Measurements from ENCODE around the gene IL12RB2. TPM values are rescaled to one million over a fixed set of nuclear protein-coding genes. Genes with fewer than 3 reads are reported as not detected.

IL12RB2 gene
- total and polyA plus RNA-seq, 2 donors (not counting 1 experiment from before 2014, with no cell fraction given), result 0.67 TPM; not detected in 1

DNA sequence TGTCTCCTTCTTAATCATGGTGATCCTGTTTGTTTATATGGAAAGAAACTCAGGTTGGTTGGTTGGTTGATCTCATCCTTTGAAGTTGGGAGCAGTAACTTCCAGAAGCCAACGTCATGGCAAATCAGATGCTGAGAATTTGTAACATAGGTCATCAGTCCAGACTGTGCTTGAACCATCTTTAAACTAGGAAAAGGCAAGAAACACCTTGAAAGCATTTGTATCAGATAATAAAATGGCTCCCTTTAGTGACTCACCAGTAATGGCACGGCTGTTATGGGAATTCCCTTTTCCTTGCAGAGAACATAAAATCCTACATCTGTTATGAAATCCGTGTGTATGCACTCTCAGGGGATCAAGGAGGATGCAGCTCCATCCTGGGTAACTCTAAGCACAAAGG is 64.5 kb downstream of the IL12RB2 start:
- no peak overlapping the region for H2AFZ ChIP-seq (ENCODE audit: insufficient read depth, low read depth, low read length, poor library complexity, severe bottlenecking)
- ChIA-PET CTCF (no interaction called here), POLR2A (no interaction called here)
- intact Hi-C loops (cut with micrococcal nuclease), result no loop called here
- H3K9ac ChIP-seq (ENCODE audit: low read length), result no peak overlapping the region
- H3K27ac ChIP-seq (ENCODE audit: low read length in 2 of 2), result no peak overlapping the region
- H4K20me1 ChIP-seq (ENCODE audit: control insufficient read depth, insufficient read depth, low read length, poor library complexity, severe bottlenecking), result no peaks in the 10 kb centered on the region
- Mint-ChIP-seq H3K4me3 (no peak overlapping the region), H3K9me3 (ENCODE audit: insufficient read depth) (no peaks in the 10 kb centered on the region), H3K27me3 (no peaks in the 10 kb centered on the region), H3K4me1 (no peaks in the 10 kb centered on the region), H3K27ac (no peak overlapping the region)
- H3K4me1 ChIP-seq (ENCODE audit: control insufficient read depth in 2 of 2, insufficient read depth in 2 of 2, low read length in 2 of 2), result no peaks in the 10 kb centered on the region
- no peak overlapping the region for H3K4me2 ChIP-seq (replicated peaks; ENCODE audit: low read depth, low read length, poor library complexity, severe bottlenecking)
- 91% methylated on average over 3 of the region's 3 CpGs for WGBS (ENCODE audit: insufficient coverage)
- no peaks in the 10 kb centered on the region for H3K79me2 ChIP-seq (ENCODE audit: control insufficient read depth, insufficient read depth, low read length)
- DNase-seq (no peak), ATAC-seq (ENCODE audit: low read depth) (no peak)
- no peaks in the 10 kb centered on the region for H3K36me3 ChIP-seq (replicated peaks in 1 of 2; ENCODE audit: control extremely low read depth in 1 of 2, control insufficient read depth in 1 of 2, extremely low read depth in 1 of 2, insufficient read depth in 2 of 2, low read length in 1 of 2)
- no peaks in the 10 kb centered on the region for H3K27me3 ChIP-seq (replicated peaks in 1 of 4; ENCODE audit: control extremely low read depth in 1 of 4, control insufficient read depth in 3 of 4, insufficient read depth in 4 of 4, low read length in 3 of 4)
- TF ChIP-seq EZH2 (IDR thresholded peaks at IDR 0.05; ENCODE audit: borderline replicate concordance, insufficient read depth, low read depth, low read length, poor library complexity, severe bottlenecking), result no peak
- TF ChIP-seq, protein P1, sequence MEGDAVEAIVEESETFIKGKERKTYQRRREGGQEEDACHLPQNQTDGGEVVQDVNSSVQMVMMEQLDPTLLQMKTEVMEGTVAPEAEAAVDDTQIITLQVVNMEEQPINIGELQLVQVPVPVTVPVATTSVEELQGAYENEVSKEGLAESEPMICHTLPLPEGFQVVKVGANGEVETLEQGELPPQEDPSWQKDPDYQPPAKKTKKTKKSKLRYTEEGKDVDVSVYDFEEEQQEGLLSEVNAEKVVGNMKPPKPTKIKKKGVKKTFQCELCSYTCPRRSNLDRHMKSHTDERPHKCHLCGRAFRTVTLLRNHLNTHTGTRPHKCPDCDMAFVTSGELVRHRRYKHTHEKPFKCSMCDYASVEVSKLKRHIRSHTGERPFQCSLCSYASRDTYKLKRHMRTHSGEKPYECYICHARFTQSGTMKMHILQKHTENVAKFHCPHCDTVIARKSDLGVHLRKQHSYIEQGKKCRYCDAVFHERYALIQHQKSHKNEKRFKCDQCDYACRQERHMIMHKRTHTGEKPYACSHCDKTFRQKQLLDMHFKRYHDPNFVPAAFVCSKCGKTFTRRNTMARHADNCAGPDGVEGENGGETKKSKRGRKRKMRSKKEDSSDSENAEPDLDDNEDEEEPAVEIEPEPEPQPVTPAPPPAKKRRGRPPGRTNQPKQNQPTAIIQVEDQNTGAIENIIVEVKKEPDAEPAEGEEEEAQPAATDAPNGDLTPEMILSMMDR (IDR thresholded peaks at IDR 0.05), result no peak
- H3K9me3 ChIP-seq (ENCODE audit: control extremely low read depth in 1 of 3, control insufficient read depth in 2 of 3, insufficient read depth in 1 of 3, low read length in 2 of 3), result no peaks in the 10 kb centered on the region
- H3K4me3 ChIP-seq (ENCODE audit: control extremely low read depth in 1 of 5, extremely low read depth in 1 of 5, insufficient read depth in 1 of 5, low read depth in 2 of 5, low read length in 4 of 5), result no peak overlapping the region

DNA sequence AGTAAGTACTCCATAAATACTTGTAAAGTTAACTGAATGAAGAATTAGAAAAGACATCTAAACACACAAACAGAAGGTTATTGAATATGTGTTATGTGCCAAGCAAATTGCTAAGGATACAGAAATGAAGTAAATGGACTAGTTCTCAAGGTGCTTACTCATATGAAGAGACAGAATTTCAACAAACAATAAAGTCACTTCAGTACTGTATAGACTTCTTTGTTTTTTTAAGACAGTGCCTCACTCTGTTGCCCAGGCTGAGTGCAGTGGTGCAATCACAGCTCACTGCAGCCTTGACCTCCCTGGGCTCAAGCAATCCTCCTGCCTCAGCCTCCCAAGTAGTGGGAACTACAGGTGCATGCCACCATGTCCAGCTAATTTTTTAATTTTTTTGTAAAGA is 65.2 kb downstream of the IL12RB2 start:
- H2AFZ ChIP-seq (ENCODE audit: insufficient read depth, low read depth, low read length, poor library complexity, severe bottlenecking), result no peak overlapping the region
- H3K4me3 ChIP-seq (ENCODE audit: control extremely low read depth in 1 of 5, extremely low read depth in 1 of 5, insufficient read depth in 1 of 5, low read depth in 2 of 5, low read length in 4 of 5), result no peak overlapping the region
- ChIA-PET CTCF (no interaction called here), POLR2A (no interaction called here)
- Mint-ChIP-seq H3K9me3 (ENCODE audit: insufficient read depth) (no peaks in the 10 kb centered on the region), H3K27ac (no peak overlapping the region), H3K27me3 (no peaks in the 10 kb centered on the region), H3K4me3 (no peak overlapping the region), H3K4me1 (no peaks in the 10 kb centered on the region)
- no peak overlapping the region for H3K9ac ChIP-seq (ENCODE audit: low read length)
- no peaks in the 10 kb centered on the region for H3K4me1 ChIP-seq (ENCODE audit: control insufficient read depth in 2 of 2, insufficient read depth in 2 of 2, low read length in 2 of 2)
- no peak for ATAC-seq (ENCODE audit: low read depth)
- H3K36me3 ChIP-seq (replicated peaks in 1 of 2; ENCODE audit: control extremely low read depth in 1 of 2, control insufficient read depth in 1 of 2, extremely low read depth in 1 of 2, insufficient read depth in 2 of 2, low read length in 1 of 2), result no peaks in the 10 kb centered on the region
- H3K27ac ChIP-seq (ENCODE audit: low read length in 2 of 2), result no peak overlapping the region
- no peak overlapping the region for H3K4me2 ChIP-seq (replicated peaks; ENCODE audit: low read depth, low read length, poor library complexity, severe bottlenecking)
- H3K79me2 ChIP-seq (ENCODE audit: control insufficient read depth, insufficient read depth, low read length), result no peaks in the 10 kb centered on the region
- no peaks in the 10 kb centered on the region for H4K20me1 ChIP-seq (ENCODE audit: control insufficient read depth, insufficient read depth, low read length, poor library complexity, severe bottlenecking)
- intact Hi-C loops (cut with micrococcal nuclease), result no loop called here
- H3K27me3 ChIP-seq (replicated peaks in 1 of 4; ENCODE audit: control extremely low read depth in 1 of 4, control insufficient read depth in 3 of 4, insufficient read depth in 4 of 4, low read length in 3 of 4), result no peaks in the 10 kb centered on the region
- DNase-seq, result no peak
- TF ChIP-seq, protein P1 (IDR thresholded peaks at IDR 0.05), result no peak
- TF ChIP-seq EZH2 (IDR thresholded peaks at IDR 0.05; ENCODE audit: borderline replicate concordance, insufficient read depth, low read depth, low read length, poor library complexity, severe bottlenecking), result no peak
- no peaks in the 10 kb centered on the region for H3K9me3 ChIP-seq (ENCODE audit: control extremely low read depth in 1 of 3, control insufficient read depth in 2 of 3, insufficient read depth in 1 of 3, low read length in 2 of 3)
